Astrocyte (in vitro differentiated cells and primary cell): ENCODE results near the gene TSHB. TPM values are rescaled to one million over a fixed set of nuclear protein-coding genes. Genes with fewer than 3 reads are reported as not detected.

ENCODE experiments used
- DNase-seq: peaks from one replicate; pipeline ENCODE4 v3.0.0-alpha.2; 2010; ENCODE audit warnings: low read depth
- FAIRE-seq: peaks from 2 replicates; lab custom pipeline; 2011; peaks lifted over from hg19 to GRCh38; lab: Jason Lieb, UNC
- H2AFZ ChIP-seq: 2 replicates; pipeline ENCODE4 v1.6.0; 2012; ENCODE audit warnings: low read depth, low read length, inconsistent platforms
- H3K27ac ChIP-seq: 2 replicates; pipeline ENCODE4 v1.5.1; 2011; ENCODE audit warnings: low read depth, low read length, inconsistent platforms
- H3K27me3 ChIP-seq: 2 replicates; pipeline ENCODE4 v1.6.0; 2011; ENCODE audit warnings: low read length, inconsistent platforms; ENCODE audit not compliant: insufficient read depth
- H3K36me3 ChIP-seq: 2 replicates; pipeline ENCODE4 v1.5.1; 2011; ENCODE audit warnings: low read length, inconsistent platforms; ENCODE audit not compliant: insufficient read depth
- H3K4me1 ChIP-seq: 2 replicates; pipeline ENCODE4 v1.5.1; 2011; ENCODE audit warnings: low read length, inconsistent platforms; ENCODE audit not compliant: insufficient read depth
- H3K4me2 ChIP-seq: 2 replicates; pipeline ENCODE4 v1.6.0; 2012; ENCODE audit warnings: low read length, inconsistent platforms
- H3K4me3 ChIP-seq: 2 replicates; pipeline ENCODE4 v1.5.1; 2011; ENCODE audit warnings: low read depth, mild to moderate bottlenecking, low read length, inconsistent platforms; ENCODE audit not compliant: insufficient read depth
- H3K79me2 ChIP-seq: 2 replicates; pipeline ENCODE4 v1.6.0; 2012; ENCODE audit warnings: mild to moderate bottlenecking, low read length, inconsistent platforms; ENCODE audit not compliant: insufficient read depth
- H3K9ac ChIP-seq: 2 replicates; pipeline ENCODE4 v1.6.0; 2012; ENCODE audit warnings: mild to moderate bottlenecking, low read length, inconsistent platforms
- H3K9me3 ChIP-seq: 2 replicates; pipeline ENCODE4 v1.5.1; 2012; ENCODE audit warnings: low read depth, mild to moderate bottlenecking, low read length, inconsistent platforms; ENCODE audit not compliant: insufficient read depth
- H4K20me1 ChIP-seq: 2 replicates; pipeline ENCODE4 v1.6.0; 2012; ENCODE audit warnings: low read length, inconsistent platforms; ENCODE audit not compliant: insufficient read depth
- H3K27ac Mint-ChIP-seq: one replicate; pipeline ENCODE4 v1.8.0; 2021; ENCODE audit warnings: mild to moderate bottlenecking, mixed read lengths; ENCODE audit not compliant: unreplicated experiment
- H3K27me3 Mint-ChIP-seq: one replicate; pipeline ENCODE4 v1.8.0; 2021; ENCODE audit warnings: low read depth, mixed read lengths; ENCODE audit not compliant: unreplicated experiment
- H3K36me3 Mint-ChIP-seq: one replicate; pipeline ENCODE4 v1.8.0; 2021; ENCODE audit warnings: low read depth, mixed read lengths; ENCODE audit not compliant: unreplicated experiment
- H3K4me1 Mint-ChIP-seq: one replicate; pipeline ENCODE4 v1.8.0; 2021; ENCODE audit warnings: low read depth, mixed read lengths; ENCODE audit not compliant: unreplicated experiment
- H3K4me3 Mint-ChIP-seq: one replicate; pipeline ENCODE4 v1.8.0; 2021; ENCODE audit warnings: mild to moderate bottlenecking, moderate library complexity, mixed read lengths; ENCODE audit not compliant: unreplicated experiment
- H3K9me3 Mint-ChIP-seq: one replicate; pipeline ENCODE4 v1.8.0; 2021; ENCODE audit warnings: mild to moderate bottlenecking, mixed read lengths; ENCODE audit not compliant: unreplicated experiment
- EZH2 ChIP-seq: IDR thresholded peaks from 2 replicates; pipeline ENCODE4 v1.6.1; 2012; ENCODE audit warnings: mild to moderate bottlenecking, low read length, inconsistent platforms; ENCODE audit not compliant: insufficient read depth
- total RNA-seq: library from RNA; stranded (reverse); gene quantifications from 2 replicates; pipeline ENCODE4 v1.2.1, GENCODE V29; 2021
- TF ChIP-seq, protein P1 (sequence below): IDR thresholded peaks from 2 replicates; pipeline ENCODE4 v1.5.1; 2011; ENCODE audit warnings: low read depth, mild to moderate bottlenecking, inconsistent platforms, low read length, moderate library complexity; ENCODE audit not compliant: insufficient read depth

Gene TSHB
- total RNA-seq, 1 donor from 2014 or later = not detected

DNA sequence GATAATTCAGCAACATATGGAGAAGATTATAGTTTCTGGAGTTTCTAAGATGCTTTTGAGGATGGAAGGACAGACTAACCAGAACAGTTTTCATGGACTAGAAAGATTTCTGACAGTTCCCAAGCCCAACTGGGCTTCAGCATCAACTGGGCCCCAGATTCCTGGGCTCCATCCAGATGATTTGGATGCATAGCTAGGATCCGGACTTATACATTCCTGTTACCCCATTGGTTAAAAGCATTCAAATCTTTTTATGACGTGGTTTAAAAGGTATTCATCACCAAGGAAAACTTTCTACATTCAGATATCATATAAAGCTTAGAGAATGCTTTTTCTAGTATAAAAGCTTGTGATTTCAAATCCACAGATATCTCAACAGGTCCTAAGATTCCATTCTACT is 29.7 kb downstream of the TSHB start:
- no peak for FAIRE-seq
- peaks cover 19% of the 10 kb centered on the region for H3K4me1 Mint-ChIP-seq
- H3K27ac ChIP-seq = no peak overlapping the region

DNA sequence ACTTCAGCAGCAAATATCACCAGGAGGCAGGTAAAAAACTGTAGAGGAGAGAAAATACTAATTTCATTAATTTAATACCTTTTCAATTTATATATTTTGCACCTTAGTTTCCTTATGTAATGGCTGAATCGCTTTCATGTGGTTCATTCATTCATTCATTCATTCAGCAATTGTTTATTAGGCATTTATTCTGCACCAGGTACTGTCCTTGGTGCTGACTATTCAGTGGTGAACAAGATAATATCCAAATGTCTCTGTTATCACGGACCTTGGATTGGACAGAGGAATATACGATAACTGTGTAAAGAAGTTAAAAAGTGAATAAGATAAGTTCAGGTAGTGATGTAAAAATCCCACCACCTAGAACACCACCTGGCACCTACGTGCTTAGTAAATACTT is 30.9 kb downstream of the TSHB start:
- Histone ChIP-seq H3K27ac (no peak overlapping the region), H3K9me3 (no peaks in the 10 kb centered on the region), H3K36me3 (no peaks in the 10 kb centered on the region), H4K20me1 (no peaks in the 10 kb centered on the region), H3K79me2 (no peaks in the 10 kb centered on the region), H3K27me3 (no peaks in the 10 kb centered on the region), H2AFZ (no peak overlapping the region), H3K4me2 (no peak overlapping the region), H3K9ac (no peak overlapping the region), H3K4me1 (peaks cover 27% of the 10 kb centered on the region), H3K4me3 (no peak overlapping the region)
- H3K4me1 Mint-ChIP-seq = peaks cover 28% of the 10 kb centered on the region
- peaks cover 7% of the 10 kb centered on the region for H3K36me3 Mint-ChIP-seq
- no peaks in the 10 kb centered on the region for H3K27me3 Mint-ChIP-seq
- TF ChIP-seq, protein P1, sequence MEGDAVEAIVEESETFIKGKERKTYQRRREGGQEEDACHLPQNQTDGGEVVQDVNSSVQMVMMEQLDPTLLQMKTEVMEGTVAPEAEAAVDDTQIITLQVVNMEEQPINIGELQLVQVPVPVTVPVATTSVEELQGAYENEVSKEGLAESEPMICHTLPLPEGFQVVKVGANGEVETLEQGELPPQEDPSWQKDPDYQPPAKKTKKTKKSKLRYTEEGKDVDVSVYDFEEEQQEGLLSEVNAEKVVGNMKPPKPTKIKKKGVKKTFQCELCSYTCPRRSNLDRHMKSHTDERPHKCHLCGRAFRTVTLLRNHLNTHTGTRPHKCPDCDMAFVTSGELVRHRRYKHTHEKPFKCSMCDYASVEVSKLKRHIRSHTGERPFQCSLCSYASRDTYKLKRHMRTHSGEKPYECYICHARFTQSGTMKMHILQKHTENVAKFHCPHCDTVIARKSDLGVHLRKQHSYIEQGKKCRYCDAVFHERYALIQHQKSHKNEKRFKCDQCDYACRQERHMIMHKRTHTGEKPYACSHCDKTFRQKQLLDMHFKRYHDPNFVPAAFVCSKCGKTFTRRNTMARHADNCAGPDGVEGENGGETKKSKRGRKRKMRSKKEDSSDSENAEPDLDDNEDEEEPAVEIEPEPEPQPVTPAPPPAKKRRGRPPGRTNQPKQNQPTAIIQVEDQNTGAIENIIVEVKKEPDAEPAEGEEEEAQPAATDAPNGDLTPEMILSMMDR = no peak
- TF ChIP-seq EZH2 = no peak
- no peak overlapping the region for H3K4me3 Mint-ChIP-seq
- DNase-seq (no peak), FAIRE-seq (no peak)
- no peak overlapping the region for H3K27ac Mint-ChIP-seq
- no peaks in the 10 kb centered on the region for H3K9me3 Mint-ChIP-seq

More for the DNA sequence above, 29.7 kb downstream of the TSHB start:
- Mint-ChIP-seq H3K9me3 (no peaks in the 10 kb centered on the region), H3K27me3 (no peaks in the 10 kb centered on the region), H3K4me3 (no peak overlapping the region), H3K27ac (no peak overlapping the region), H3K36me3 (peaks cover 6% of the 10 kb centered on the region)
- Histone ChIP-seq H3K79me2 (no peaks in the 10 kb centered on the region), H3K9me3 (no peaks in the 10 kb centered on the region), H3K4me1 (peaks cover 17% of the 10 kb centered on the region), H3K9ac (no peak overlapping the region), H3K27me3 (no peaks in the 10 kb centered on the region), H3K36me3 (no peaks in the 10 kb centered on the region), H3K4me2 (no peak overlapping the region), H3K4me3 (no peak overlapping the region), H2AFZ (no peak overlapping the region), H4K20me1 (no peaks in the 10 kb centered on the region)
- TF ChIP-seq EZH2 = no peak
- TF ChIP-seq, protein P1 = no peak
- no peak for DNase-seq

DNA sequence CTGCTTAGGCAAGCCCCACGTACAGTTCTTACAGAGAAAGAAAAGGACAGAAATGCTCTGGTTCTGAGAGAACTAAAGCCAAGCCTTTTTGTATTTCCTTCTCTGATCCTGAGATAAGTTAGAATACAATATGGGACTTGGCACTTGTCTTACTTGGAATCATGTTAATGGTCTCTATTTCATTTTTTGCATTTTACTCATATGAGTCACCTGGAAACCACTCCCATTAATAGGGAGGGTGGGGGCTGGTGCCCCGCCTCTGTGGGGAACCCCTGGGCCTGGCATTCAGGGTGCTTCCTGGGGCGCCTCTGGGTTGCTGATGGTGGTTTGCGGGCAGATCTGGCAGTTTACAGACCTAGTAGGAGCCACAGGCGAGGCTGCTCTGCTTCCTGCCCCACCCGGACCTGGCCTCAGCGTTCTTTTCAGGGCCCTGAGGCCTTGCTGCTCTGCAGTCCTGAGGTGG is 32.9 kb downstream of the TSHB start:
- H3K27ac Mint-ChIP-seq = peak overlapping the region; percentile 77
- no peaks in the 10 kb centered on the region for H3K27me3 Mint-ChIP-seq
- Histone ChIP-seq H3K79me2 (no peaks in the 10 kb centered on the region), H4K20me1 (no peaks in the 10 kb centered on the region), H3K27me3 (no peaks in the 10 kb centered on the region), H3K27ac (peak overlapping the region; percentile 91), H2AFZ (no peak overlapping the region), H3K4me2 (peak overlapping the region; percentile 56), H3K9ac (peak overlapping the region; percentile 56), H3K9me3 (no peaks in the 10 kb centered on the region), H3K4me1 (peaks cover 29% of the 10 kb centered on the region), H3K4me3 (peak overlapping the region; percentile 5), H3K36me3 (no peaks in the 10 kb centered on the region)
- FAIRE-seq = no peak
- H3K4me3 Mint-ChIP-seq = no peak overlapping the region
- H3K4me1 Mint-ChIP-seq = peaks cover 32% of the 10 kb centered on the region
- DNase-seq = peak; percentile 87
- no peak for TF ChIP-seq EZH2
- TF ChIP-seq, protein P1 = no peak
- peaks cover 7% of the 10 kb centered on the region for H3K36me3 Mint-ChIP-seq
- peaks cover 2% of the 10 kb centered on the region for H3K9me3 Mint-ChIP-seq
